Central memory CD8-positive, alpha-beta T cell (primary cell): ENCODE results near the gene SLC9B2.
A peak's percentile ranks its signal among the peaks of the same experiment; 100 is the strongest.

ENCODE experiments used
- ATAC-seq: fragments of 150-1000 bp; cut with Tn5 transposase; replicated peaks from 2 replicates; pipeline ENCODE4 v1.10.0; 2022; ENCODE audit warnings: mild to moderate bottlenecking, moderate FRiP score, moderate number of reproducible peaks; ENCODE audit not compliant: poor library complexity, severe bottlenecking; ENCODE audit errors: extremely low read depth
- DNase-seq, 2 donors: peaks; one replicate each; pipeline ENCODE4 v3.0.0; 2021; ENCODE audit warnings: low spot score in 2 of 2
- H3K27ac Mint-ChIP-seq: one replicate; pipeline ENCODE4 v1.8.0; 2022; ENCODE audit warnings: low read depth, mild to moderate bottlenecking, moderate library complexity, mixed read lengths
- H3K27me3 Mint-ChIP-seq: one replicate; pipeline ENCODE4 v1.8.0; 2022; ENCODE audit warnings: mixed read lengths
- H3K36me3 Mint-ChIP-seq: one replicate; pipeline ENCODE4 v1.8.0; 2022; ENCODE audit warnings: mild to moderate bottlenecking, moderate library complexity, mixed read lengths; ENCODE audit not compliant: insufficient read depth
- H3K4me1 Mint-ChIP-seq: one replicate; pipeline ENCODE4 v1.8.0; 2022; ENCODE audit warnings: mixed read lengths
- H3K4me3 Mint-ChIP-seq: one replicate; pipeline ENCODE4 v1.8.0; 2022; ENCODE audit warnings: mild to moderate bottlenecking, moderate library complexity, mixed read lengths
- H3K9me3 Mint-ChIP-seq: one replicate; pipeline ENCODE4 v1.8.0; 2022; ENCODE audit warnings: mixed read lengths

SLC9B2 gene

GRCh38 chr4:103026868-103027267 lies 49.7 kb downstream of the SLC9B2 start:
- H3K27ac Mint-ChIP-seq = no peak overlapping the region
- no peaks in the 10 kb centered on the region for H3K9me3 Mint-ChIP-seq
- H3K4me3 Mint-ChIP-seq = no peak overlapping the region
- ATAC-seq = no peak
- no peaks in the 10 kb centered on the region for H3K4me1 Mint-ChIP-seq
- no peaks in the 10 kb centered on the region for H3K27me3 Mint-ChIP-seq
- no peak for DNase-seq
- peaks cover 7% of the 10 kb centered on the region for H3K36me3 Mint-ChIP-seq

GRCh38 chr4:103024996-103025395 lies 51.6 kb downstream of the SLC9B2 start:
- Mint-ChIP-seq H3K27ac (no peak overlapping the region), H3K27me3 (no peaks in the 10 kb centered on the region), H3K9me3 (no peaks in the 10 kb centered on the region), H3K4me3 (no peak overlapping the region), H3K4me1 (peaks cover 5% of the 10 kb centered on the region), H3K36me3 (peaks cover 5% of the 10 kb centered on the region)
- ATAC-seq (no peak), DNase-seq (no peak)

GRCh38 chr4:103021120-103021519 lies 55.4 kb downstream of the SLC9B2 start:
- DNase-seq = no peak
- H3K4me1 Mint-ChIP-seq = peaks cover 16% of the 10 kb centered on the region
- no peaks in the 10 kb centered on the region for H3K27me3 Mint-ChIP-seq
- H3K9me3 Mint-ChIP-seq = no peaks in the 10 kb centered on the region
- no peak overlapping the region for H3K27ac Mint-ChIP-seq
- H3K36me3 Mint-ChIP-seq = peaks cover 17% of the 10 kb centered on the region
- peak overlapping the region; percentile 85 for H3K4me3 Mint-ChIP-seq
- ATAC-seq = no peak

GRCh38 chr4:103019308-103020124 lies 57.0 kb downstream of the SLC9B2 start, which contains the start of gene SLC9B1:
SLC9B1 (minus strand) TSS chr4:103019705; CDS start chr4:102991711, 27,994 bp downstream.
- Mint-ChIP-seq H3K36me3 (peaks cover 16% of the 10 kb centered on the region), H3K4me1 (peaks cover 16% of the 10 kb centered on the region), H3K4me3 (peak within 1 kb of the TSS; percentile 85), H3K27ac (peak within 1 kb of the TSS; percentile 97), H3K9me3 (no peaks in the 10 kb centered on the region), H3K27me3 (no peaks in the 10 kb centered on the region)
- DNase-seq = peak; percentile 89
- peak; percentile 92 for ATAC-seq

- DNase-seq = no peak
- peak overlapping the region; percentile 85 for H3K4me3 Mint-ChIP-seq
Measured at GRCh38 chr4:103018391-103019307, 57.9 kb downstream of the SLC9B2 start.

GRCh38 chr4:103012551-103012950 lies 64.0 kb downstream of the SLC9B2 start:
- DNase-seq (no peak), ATAC-seq (no peak)
- H3K27ac Mint-ChIP-seq = no peak overlapping the region
- H3K4me3 Mint-ChIP-seq = no peak overlapping the region
- H3K4me1 Mint-ChIP-seq = no peaks in the 10 kb centered on the region
- H3K36me3 Mint-ChIP-seq = no peaks in the 10 kb centered on the region
- H3K9me3 Mint-ChIP-seq = no peaks in the 10 kb centered on the region
- H3K27me3 Mint-ChIP-seq = no peaks in the 10 kb centered on the region

More at GRCh38 chr4:103018391-103019307, 57.9 kb downstream of the SLC9B2 start:
- Mint-ChIP-seq H3K36me3 (peaks cover 16% of the 10 kb centered on the region), H3K4me1 (peaks cover 16% of the 10 kb centered on the region), H3K27ac (peak overlapping the region; percentile 97), H3K27me3 (no peaks in the 10 kb centered on the region), H3K9me3 (no peaks in the 10 kb centered on the region)
- ATAC-seq = no peak

GRCh38 chr4:103012060-103012459 lies 64.5 kb downstream of the SLC9B2 start:
- DNase-seq (no peak), ATAC-seq (no peak)
- H3K9me3 Mint-ChIP-seq = no peaks in the 10 kb centered on the region
- no peaks in the 10 kb centered on the region for H3K4me1 Mint-ChIP-seq
- H3K27ac Mint-ChIP-seq = no peak overlapping the region
- H3K27me3 Mint-ChIP-seq = no peaks in the 10 kb centered on the region
- H3K36me3 Mint-ChIP-seq = no peaks in the 10 kb centered on the region
- H3K4me3 Mint-ChIP-seq = no peak overlapping the region

GRCh38 chr4:103011378-103012025 lies 65.1 kb downstream of the SLC9B2 start:
- Mint-ChIP-seq H3K4me1 (no peaks in the 10 kb centered on the region), H3K9me3 (no peaks in the 10 kb centered on the region), H3K4me3 (no peak overlapping the region), H3K27me3 (no peaks in the 10 kb centered on the region), H3K36me3 (no peaks in the 10 kb centered on the region), H3K27ac (no peak overlapping the region)
- DNase-seq (no peak), ATAC-seq (no peak)

- no peaks in the 10 kb centered on the region for H3K36me3 Mint-ChIP-seq
- no peak for DNase-seq
- no peak overlapping the region for H3K4me3 Mint-ChIP-seq
- H3K27ac Mint-ChIP-seq = no peak overlapping the region
- no peaks in the 10 kb centered on the region for H3K27me3 Mint-ChIP-seq
- ATAC-seq = no peak
- H3K9me3 Mint-ChIP-seq = no peaks in the 10 kb centered on the region
- H3K4me1 Mint-ChIP-seq = no peaks in the 10 kb centered on the region
Measured at GRCh38 chr4:103010804-103011203, 65.8 kb downstream of the SLC9B2 start.

GRCh38 chr4:103008875-103009729 lies 67.5 kb downstream of the SLC9B2 start:
- Mint-ChIP-seq H3K27ac (no peak overlapping the region), H3K27me3 (no peaks in the 10 kb centered on the region), H3K4me1 (no peaks in the 10 kb centered on the region), H3K4me3 (no peak overlapping the region), H3K9me3 (no peaks in the 10 kb centered on the region), H3K36me3 (peaks cover 3% of the 10 kb centered on the region)
- DNase-seq (no peak), ATAC-seq (peak; percentile 76)

GRCh38 chr4:103002551-103002950 lies 74.0 kb downstream of the SLC9B2 start:
- Mint-ChIP-seq H3K4me1 (no peaks in the 10 kb centered on the region), H3K36me3 (peaks cover 3% of the 10 kb centered on the region), H3K4me3 (no peak overlapping the region), H3K27ac (no peak overlapping the region), H3K27me3 (no peaks in the 10 kb centered on the region), H3K9me3 (no peaks in the 10 kb centered on the region)
- ATAC-seq (no peak), DNase-seq (no peak)

- Mint-ChIP-seq H3K4me3 (no peak overlapping the region), H3K4me1 (no peaks in the 10 kb centered on the region)
Measured at GRCh38 chr4:102994803-102995202, 81.8 kb downstream of the SLC9B2 start.

More at GRCh38 chr4:102994803-102995202, 81.8 kb downstream of the SLC9B2 start:
- ATAC-seq (no peak), DNase-seq (no peak)
- H3K9me3 Mint-ChIP-seq = no peaks in the 10 kb centered on the region
- H3K27ac Mint-ChIP-seq = no peak overlapping the region
- no peaks in the 10 kb centered on the region for H3K27me3 Mint-ChIP-seq
- no peaks in the 10 kb centered on the region for H3K36me3 Mint-ChIP-seq
